Measurements from ENCODE around the gene ME3.
A peak's percentile ranks its signal among the peaks of the same experiment; 100 is the strongest.

Gene ME3

DNA sequence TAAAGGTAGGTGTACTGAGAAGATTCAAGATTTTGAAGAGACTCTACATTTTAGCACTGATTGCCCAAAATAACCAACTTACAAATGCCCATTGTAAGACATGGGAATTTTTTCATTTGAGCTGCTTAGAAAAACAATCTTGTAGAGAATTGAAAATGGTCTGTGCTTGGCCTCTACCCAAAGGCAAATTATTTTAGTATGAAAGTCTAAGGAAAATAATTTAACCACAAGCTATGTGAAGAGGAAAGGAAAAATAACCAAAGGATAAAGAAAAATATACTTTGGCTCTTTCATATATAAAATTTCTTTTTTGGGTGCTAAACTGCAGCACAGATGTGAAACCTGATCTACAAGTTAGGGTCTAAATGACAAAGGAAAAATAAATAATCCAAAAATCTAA, 54.9 kb downstream of the ME3 start:
- FAIRE-seq: no peak

DNA sequence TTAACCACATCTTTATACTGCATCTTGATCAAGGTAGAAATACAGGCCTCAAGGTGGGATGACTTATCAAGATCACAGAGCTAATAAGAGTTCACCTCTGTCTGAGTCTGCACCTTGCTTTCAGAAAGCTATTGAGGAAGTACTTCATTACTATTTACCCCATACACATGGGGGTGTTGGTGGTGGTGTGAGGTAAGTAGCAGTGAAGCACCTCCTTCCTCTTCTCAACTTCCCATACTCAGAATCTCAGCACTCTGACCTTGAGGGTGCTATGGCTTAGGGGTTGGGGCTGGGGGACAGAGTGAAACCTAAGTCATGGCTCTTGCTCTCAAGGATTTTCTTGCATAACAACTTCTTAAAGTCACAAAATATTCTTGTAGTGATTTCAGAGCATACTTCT, 56.9 kb downstream of the ME3 start:
- no peak for FAIRE-seq

DNA sequence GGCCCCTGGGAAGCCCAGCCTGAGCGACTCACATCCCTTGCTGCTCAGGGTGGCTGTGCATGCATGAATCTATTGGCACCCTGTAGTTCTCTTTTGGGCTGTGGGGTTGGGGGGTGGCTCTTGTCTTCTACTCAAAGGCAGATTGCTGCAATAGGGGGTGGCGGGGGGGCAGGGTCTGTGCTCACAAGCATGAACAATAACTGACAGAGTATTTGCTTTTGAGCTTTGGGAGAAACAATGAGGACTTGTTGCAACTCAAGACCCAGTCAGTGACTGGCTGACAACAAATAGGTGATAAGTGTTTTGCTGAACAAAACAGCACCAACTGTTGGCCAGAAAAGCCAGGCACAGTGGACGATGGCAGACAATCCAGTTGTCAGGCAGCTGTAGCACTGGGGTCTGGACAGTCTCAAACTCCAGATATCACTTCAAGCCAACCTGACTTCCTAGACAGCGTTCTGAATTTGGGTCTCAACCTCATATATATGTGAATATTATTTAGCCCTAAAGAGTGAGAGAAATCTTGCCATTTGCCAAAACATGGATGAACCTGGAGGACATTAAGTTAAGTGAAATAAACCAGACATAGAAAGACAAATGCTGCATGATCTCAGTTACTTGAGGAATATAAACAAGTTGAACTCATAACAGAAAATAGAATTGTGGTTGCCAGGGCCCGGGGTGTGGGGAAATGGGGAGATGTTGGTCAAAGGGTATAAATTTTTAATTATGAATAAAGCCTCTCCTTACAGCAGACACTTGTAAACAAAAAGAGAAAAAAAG, 61.7 kb downstream of the ME3 start:
- FAIRE-seq: no peak

DNA sequence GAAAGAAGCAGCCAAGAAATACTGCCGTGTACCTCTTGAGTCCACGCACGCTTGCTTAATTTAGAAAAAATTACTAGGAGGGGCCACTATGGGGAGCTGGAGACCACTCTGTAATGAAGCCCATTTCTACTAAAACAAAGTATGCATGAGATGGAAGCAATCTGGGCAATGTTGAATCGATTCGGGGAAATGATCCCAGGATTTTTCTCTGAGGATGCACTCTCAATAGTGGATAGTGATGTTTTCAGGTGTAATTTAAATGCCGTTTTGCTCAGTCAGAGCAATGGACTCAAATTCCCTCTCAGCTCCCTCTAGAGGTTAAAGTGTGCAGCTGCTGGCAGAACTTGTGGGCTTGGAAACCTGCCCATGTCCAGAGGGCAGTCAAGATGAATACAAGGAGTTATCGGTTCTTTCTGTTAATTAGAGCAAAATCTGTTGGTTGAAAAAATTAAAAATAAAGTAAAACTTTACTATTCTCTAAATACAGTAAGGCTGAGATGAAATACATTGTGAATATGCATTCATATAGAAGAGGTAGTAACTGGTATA, 64.1 kb downstream of the ME3 start:
- peak; percentile 98 for FAIRE-seq

DNA sequence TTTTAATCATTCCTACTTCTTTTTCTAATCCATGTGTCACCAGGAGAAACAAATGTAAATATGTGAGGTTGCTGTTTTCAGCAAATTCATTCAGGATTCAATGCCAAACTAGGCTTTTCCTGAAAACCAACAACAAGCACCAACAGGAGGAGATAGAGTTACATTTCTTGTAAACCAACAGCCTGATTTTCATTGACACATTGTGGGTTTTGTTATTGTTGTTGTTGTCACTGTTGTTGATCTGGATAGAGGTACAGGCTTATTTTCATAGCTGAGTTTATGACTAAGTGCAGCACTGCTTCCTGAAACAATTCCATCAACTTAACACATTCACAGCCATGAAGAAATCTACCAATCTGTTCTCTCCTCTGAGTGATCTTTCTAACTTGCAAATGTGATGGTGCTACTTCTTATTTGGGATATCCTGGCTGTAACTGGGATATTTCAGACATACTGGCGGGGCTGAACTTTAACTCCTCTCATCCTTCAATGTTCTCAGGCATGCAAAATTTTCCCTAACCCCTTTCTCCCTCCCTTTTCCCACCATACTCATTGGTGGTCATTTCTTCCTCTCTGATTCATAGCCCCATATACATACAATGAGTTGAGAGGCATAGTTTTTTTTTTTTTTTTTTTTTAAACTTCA, 65.5 kb downstream of the ME3 start:
- peak; percentile 30 for FAIRE-seq

DNA sequence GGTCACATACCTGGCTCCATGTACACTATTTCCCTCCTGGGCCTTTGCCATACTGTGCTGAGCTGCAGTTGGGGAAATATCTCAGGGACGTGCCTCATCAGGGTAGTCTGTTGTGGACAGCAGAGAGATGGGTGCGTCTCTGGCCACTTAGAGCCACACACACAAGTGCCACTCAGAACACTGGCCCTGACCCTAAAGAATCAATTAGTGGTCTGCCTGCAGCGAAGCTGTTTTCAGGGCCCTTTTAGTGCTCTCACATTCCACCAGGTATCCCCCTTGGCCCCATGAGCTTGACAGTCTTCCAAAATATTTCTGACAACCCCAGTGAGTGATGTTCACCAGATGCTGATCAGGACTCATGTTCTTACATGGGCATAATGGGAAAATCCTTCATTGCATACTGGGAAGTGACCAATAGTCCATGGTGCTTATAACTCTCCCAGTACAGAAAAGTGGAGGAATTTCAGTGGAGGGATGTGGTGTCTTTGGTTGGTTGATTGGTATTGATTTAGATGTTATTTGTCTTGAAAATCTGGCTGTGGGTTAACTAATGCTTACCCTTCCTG, 66.1 kb downstream of the ME3 start:
- FAIRE-seq: no peak

DNA sequence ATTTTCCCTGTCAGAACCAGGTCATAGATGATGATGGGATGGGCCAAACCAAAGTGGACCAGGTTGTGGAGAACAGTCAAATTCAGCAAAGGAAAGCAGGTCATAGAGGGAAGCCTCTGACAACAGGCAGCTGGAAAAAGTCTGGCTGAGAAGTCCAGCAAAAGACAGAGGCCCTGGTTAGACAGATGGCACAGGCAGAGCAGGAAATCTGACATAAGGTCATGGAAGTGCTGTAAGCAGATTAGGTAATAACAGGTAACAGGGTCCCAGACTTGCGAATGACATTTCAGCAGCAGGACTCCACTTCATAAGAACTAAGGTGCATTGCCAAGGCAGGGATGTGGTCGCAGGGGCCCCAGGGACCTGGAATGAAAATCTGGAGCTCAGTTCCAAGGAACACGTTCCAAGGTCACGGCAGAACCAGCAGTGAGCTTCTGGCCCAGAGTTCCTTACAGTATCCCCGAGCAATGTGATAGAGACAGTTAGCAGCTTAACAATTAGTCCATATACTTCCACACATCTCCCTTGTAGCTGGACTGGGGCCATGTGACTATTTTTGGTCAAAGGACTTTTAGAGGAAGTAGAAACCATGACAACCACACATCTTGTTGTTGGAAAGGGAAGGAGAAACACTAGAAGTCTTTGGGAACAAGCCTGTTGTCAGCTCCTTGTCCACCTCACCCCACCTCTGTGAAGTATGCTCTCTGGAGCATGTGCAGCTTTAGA, 75.4 kb downstream of the ME3 start:
- no peak for FAIRE-seq

DNA sequence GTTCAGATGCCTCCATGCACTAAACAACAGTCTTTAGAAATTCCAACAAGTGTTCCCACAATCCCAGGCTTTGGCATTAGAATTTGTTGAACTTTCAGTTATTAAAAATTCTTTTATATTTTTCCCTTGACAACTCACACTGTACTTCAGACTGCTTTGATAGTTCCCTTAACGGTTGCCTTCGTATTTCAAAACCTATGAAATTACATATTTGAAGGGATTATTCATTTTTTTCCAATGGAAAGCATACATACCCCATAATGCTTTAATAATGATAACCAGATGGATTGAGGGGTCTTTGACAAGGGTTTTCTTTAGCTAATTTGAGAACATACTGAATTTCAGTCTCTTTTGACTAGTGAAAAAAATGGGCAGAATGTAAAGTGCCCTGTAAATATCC, 76.5 kb downstream of the ME3 start:
- FAIRE-seq: no peak

DNA sequence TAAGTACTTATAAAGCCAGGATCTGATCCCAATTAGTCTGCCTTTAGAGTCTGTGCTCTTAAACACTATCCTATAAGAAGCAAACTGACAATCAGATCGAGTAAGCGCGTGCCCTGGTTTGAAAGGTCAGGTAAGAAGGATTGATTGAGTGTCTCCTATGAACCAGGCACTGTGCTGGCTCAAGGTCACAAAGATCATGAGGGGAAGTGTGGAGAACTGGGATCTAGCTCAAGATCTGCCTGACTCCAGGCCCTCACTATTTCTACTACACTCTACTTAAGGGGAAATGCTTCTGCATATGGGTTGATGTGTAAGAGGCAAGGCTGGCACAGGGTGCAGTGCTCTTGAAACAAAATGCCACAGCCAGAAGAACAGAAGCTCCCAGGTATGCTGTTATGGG, 77.0 kb downstream of the ME3 start:
- FAIRE-seq: no peak

DNA sequence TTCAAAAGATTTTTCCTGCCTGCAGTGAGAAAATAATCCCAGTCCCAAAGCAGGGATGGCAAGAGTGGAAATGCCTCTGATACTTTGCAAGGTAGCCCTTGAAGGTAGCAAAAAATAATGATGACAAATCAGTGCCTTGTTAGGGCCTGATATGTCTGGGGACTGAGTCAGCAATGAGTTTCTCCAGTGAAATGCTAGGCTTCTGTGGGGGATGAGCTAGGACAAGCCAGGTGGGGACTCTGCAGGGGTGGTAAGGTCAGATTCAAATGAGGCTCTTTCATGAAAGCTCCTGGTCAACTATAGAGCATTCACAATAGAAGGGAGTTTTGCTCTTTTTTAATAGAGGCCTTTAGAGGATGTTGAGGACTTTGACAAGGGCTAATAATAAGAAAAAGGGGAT, 77.7 kb downstream of the ME3 start:
- no peak for FAIRE-seq

DNA sequence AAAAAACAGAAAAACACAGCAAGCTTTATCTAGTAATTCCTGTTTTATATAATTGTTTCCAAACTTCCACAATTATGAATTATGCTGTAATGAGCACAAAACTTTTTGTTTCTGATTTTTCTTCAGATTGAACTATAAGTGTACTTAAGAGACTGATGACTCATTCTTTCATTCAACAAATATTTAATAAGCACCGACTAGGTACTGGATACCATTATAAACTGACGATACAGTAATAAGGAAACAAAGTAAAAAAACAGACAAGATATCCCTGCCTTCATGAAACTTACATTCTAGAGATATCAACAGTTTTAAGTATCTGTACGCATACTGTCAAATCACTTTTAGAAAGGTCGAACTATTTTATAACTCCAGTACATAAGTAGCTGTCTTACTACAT, 78.6 kb downstream of the ME3 start:
- FAIRE-seq: no peak

DNA sequence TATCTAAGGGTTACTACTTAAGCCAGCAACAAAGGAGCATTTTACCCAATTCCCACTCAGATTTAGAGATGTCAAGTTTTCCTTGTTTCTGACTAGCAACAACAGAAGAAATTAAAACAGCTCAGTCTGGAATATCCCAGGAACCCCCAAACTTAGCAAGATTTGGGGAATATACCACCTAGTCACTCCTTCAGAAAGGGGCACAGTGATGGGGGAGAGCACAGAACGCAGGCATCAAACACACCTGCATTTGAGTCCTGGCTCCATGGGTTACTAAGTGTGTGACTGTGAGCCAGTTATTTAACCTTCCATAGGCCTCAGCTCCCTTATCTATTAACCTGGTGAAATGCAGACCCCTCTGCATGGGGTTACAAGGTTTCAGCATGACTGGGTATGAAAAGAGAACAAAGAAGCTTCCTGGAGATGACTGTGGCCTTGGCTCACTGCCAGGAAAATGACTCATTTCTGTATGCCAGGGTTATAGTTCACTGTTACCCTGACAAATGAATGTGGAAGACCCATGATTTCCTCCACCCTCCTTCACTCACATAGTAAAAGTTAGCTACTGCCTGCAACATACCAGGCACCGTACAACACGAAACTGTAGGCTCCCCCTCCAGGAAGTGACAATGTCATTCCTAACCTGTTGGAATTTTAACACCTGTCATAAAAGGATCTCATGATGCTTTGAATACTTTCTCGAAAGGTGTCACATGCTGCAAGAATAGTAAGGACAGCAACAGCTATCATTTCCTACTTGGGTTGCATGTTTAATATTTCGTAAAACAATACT, 79.6 kb downstream of the ME3 start:
- FAIRE-seq: no peak

DNA sequence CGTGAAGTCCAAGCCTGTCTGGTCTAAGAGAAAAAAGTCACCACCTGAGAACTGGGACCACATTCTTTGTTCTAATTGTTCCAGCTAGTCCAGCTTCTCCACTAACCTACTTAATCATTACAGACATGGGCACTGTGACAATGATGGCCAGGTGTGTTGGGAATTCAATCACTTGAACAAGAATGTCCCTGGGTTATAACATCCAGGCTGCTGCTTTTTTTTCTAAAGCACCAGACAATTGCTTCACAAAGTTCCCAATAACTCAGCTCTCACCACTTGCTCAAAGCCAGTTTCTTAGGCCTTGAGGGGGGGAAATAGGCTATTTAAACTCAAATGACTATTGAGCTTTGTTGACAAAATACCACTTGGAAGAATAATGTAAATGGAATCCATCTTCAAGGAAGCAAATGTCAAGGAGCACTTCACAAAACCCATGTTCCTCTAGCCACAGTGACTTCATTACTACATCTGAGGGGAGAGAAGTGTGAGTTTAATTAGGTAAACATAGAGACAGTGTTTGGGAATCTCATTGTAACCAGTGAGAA, 80.3 kb downstream of the ME3 start:
- FAIRE-seq: no peak

DNA sequence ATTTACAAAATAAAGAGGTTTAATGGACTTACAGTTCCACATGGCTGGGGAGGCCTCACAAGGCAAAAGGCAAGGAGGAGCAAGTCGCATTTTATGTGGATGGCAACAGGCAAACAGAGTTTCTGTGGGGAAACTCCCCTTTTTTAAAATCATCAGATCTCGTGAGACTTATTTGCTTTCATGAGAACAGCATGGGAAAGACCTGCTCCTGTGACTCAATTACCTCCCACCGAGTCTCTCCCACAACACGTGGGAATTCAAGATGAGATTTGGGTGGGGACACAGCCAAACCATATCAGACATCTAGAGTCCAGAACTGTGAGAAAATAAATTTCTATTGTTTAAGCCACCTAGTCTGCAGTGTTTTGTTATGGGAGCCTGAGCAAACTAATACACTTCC, 80.8 kb downstream of the ME3 start:
- no peak for FAIRE-seq

DNA sequence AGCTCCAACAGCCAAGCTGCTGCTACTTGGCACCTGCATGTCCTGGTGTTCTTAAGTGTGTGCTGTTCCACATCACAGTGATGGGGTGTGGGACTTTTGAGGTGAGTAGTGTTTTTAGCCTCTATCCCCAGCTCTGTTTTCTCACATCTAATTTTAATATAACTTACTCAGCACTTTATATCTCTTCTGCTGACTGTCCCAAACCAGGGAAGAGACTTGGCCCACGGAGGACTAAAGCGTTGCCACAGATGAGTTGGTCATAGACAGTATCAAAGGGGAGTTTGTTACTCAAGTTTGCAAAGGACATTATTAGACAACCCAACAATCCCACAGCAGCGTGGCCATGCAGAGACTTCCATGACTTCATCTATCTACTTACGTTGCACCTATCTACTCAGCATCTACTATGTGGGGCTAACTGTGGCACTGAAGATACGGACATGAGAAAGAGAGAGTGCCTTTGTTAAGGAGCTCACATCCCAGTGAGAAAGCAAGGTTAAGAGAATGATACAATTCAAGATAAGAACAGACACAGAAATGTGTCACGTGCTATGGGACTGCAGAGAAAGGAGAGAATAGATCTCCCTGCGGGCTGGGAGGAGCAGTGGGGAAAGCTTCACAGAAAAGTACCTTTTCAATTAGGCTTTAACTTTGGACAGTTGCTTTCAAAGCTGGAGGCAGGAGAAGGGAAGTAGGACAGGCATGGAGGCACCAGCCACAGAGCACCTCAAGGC, 82.4 kb downstream of the ME3 start:
- FAIRE-seq: no peak

DNA sequence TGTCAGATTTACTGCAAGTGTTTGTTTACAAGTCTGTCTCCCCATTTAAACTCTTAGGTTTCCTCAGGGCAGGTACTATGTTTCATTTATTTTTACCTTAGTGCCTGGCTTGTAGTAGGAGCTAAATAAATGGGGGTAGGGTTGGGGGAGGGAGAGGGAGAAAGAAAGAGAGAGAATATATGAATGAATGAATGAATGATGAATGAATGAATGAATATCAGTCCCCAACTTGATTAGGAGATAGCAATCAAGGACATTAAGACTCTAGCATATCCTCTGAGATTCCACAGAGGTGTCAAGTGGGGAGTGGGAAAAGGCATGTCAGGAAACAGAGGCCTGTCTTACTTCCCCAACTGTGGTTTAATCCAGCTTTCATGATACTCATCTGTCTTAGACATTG, 83.2 kb downstream of the ME3 start:
- FAIRE-seq: no peak

DNA sequence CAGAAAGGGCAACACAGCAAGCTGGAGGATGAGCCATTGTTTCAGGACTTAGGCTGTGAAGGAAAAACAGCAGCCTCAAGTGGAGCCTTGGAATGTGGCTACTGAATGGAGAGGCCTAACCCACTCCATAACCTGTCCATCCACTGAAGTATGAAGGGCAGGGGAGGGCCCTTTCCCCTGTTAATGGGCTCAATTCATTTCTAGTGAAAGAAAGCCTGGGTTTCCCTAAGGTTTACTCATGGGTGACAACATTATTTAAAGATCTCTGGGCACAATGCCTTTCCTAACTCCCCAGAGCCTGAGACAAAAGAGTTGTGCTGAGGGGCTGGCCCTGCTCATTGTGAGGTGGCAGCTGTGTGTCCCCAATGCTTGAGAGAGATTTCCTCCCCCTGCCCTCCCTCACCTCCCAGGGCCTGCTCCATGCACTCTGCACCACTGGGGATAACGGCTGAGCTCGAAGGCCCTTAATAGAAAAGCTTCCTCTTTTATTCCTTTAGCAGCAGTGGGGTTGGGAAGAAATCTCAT, 83.8 kb downstream of the ME3 start:
- no peak for FAIRE-seq

DNA sequence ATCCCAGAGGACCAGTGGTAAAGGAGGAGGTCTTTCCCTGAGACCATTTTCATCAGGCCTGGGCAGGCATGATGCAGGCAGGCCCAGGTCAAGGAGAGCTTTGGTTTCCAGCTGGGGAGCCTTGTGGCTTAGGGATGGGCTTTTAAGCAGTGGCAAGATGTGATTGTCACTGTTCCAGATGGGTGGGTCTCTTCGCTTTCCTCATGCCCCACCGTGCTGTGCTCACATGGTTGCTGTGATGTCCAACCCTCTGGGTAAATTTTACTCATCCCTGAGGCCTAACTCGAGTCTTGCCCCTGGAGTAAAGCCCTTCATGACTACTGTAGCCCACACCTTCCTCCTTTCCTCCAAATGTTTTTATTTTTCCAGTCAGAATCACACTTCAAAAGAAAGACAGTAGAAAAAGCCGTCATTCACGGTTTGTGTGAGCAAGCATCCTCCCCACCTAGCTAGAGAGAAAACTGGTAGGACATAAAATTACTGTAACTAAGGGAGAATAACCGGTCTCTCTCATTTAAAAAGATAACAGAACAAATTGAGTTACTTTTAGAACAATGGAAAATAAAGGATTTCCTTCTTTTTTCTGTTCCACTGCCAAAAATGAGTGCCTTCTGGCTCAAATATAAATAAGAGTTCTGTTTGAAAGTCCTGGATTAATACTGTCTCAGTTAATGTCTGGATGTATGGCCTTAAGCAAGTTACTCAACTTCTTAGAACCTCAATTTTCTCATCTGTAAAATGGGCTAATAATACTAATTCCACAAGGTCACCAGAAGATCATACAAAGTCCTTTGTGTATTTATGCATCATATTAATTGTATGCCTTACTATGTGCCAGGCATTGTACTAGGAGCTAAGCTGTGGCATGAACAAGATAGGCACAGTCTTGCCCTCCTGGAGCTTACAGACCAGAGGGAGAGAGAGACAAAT, 84.9 kb downstream of the ME3 start:
- FAIRE-seq: no peak

DNA sequence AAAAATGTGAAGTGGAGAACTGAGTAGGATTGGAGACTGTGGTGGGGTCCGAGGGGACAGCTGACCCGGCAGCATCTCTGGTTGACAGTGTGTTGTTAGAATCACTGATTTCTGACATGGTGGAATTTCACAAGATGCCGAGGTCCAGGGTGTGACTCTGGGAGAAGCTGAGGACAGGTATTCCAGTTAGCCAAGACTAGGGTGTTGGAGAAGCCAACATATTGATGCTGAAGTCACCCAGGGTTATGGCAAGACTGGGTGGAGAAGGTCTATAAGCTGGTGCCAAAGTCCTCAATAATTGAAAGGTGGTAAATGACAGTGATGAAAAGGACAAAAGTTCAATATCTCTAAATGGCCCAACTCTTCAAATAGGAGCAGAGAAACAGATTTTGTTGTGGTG, 86.1 kb downstream of the ME3 start:
- FAIRE-seq: no peak

DNA sequence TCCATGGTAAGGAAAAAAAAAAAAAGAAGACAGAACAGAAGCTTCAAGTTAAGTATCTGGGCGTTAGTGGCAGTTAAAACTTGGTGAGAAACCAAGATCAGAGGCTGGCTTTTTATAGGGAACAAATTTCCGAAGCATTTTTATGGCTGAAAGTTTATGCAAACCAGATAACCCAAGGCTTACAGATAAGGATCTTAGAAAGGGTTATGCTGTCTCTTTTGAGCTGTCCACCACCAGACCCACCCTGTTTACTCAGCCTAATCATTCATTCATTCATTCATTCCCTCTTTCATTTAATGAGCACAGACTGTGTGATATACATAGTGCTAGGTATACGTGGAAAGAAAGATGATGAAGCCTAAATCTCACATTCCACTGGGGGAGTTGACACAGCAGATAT, 89.5 kb downstream of the ME3 start:
- FAIRE-seq: no peak

Data from A204.1 (cell line).